Body of pancreas (tissue), 4 donors: ENCODE data around the gene RALGPS2.

Experiments used
- CTCF ChIP-seq, 7 experiments: fragments of 450-650 bp in 4 of 7; fragments of 200-600 bp in 3 of 7; sonication (generic) in 3 of 7; IDR thresholded peaks; one replicate each; pipeline ENCODE4 v1.5.1; 2016 to 2019; ENCODE audit warnings: antibody characterized with exemption in 7 of 7
- POLR2A ChIP-seq, 3 donors: fragments of 450-650 bp; IDR thresholded peaks; one replicate each; pipeline ENCODE4 v1.6.1; 2016; ENCODE audit warnings: antibody characterized with exemption in 3 of 3, mild to moderate bottlenecking in 2 of 3

GRCh38 chr1:178808529-178808928, 83.5 kb downstream of the RALGPS2 start:
- TF ChIP-seq CTCF (IDR thresholded peaks at IDR 0.05): no peak
- TF ChIP-seq POLR2A (IDR thresholded peaks at IDR 0.05): no peak
